ENCODE results near the gene SLC12A9.
"Not testable (repeated sequence)": the region's sequence is repeated elsewhere in the genome, so short reads cannot be mapped to it uniquely, and the experiment has no call there.

Gene SLC12A9, protein sequence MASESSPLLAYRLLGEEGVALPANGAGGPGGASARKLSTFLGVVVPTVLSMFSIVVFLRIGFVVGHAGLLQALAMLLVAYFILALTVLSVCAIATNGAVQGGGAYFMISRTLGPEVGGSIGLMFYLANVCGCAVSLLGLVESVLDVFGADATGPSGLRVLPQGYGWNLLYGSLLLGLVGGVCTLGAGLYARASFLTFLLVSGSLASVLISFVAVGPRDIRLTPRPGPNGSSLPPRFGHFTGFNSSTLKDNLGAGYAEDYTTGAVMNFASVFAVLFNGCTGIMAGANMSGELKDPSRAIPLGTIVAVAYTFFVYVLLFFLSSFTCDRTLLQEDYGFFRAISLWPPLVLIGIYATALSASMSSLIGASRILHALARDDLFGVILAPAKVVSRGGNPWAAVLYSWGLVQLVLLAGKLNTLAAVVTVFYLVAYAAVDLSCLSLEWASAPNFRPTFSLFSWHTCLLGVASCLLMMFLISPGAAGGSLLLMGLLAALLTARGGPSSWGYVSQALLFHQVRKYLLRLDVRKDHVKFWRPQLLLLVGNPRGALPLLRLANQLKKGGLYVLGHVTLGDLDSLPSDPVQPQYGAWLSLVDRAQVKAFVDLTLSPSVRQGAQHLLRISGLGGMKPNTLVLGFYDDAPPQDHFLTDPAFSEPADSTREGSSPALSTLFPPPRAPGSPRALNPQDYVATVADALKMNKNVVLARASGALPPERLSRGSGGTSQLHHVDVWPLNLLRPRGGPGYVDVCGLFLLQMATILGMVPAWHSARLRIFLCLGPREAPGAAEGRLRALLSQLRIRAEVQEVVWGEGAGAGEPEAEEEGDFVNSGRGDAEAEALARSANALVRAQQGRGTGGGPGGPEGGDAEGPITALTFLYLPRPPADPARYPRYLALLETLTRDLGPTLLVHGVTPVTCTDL

DNA sequence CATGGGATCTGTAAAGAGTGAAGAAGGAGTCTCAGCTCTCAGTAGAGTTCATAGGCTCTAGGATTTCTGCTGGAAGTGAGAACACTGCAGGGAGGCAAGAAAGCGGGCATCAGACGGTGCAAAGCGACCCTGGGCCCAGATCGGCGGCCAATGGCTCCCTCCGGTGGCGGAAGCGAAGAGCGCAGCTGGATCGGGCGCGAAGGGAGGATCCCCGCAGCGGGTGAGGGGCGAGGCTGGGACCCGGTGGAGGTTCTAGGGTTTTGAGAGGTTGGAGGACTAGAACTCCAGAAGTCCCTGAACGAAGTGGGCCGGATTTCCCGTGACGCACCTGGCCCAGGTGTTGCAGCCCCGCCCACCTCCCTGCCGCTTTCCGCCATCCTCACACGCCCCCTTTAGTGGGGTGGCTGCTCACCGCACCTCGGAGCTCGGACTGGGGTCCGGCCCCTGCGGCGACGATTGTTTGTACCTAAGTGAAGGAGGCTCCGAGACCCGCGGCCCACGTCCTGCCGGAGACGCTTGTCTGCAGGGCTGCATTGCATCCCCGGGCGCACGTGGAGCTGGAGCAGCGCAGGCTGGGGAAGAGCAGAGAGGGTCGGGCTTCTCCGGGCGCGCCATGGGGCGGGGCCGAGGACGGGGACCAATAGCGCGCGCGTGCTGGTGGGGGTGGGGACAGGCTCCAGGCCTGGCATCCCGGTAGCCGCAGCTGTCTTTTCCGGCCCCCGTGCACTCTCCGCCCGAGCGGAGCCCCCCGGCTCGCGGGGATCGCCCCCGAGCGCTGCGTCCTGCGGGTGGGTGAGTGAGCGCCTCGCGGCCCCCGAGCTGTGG lies at the start of gene SLC12A9:
Gene SLC12A9, plus strand, starts transcription at position 666 of the 825 bp plus-strand sequence. CDS start 1,485 bp downstream, outside the sequence.
- peak; percentile 98 for DNase-seq (ENCODE audit: low spot score)

DNA sequence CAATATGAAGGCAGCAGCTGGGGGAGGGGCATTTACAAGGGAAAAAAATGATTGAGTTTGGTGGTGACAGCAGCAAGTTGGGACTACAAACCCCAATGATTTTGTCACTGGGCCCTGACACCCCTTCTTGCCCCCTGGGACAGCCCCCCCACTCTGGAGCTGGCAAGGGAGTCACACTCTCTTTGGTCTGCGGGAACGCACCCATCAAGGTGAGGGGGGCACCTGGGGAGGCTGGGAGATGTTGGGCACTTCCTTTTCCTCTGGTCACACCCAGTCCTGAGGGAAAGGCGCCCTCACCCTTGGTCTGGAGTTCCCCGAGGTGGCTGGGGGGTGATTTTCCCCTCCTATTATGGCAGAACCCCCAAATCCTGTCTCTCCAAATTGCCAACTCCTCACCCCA lies 49.6 kb upstream of the SLC12A9 start:
- DNase-seq (ENCODE audit: low spot score): no peak

DNA sequence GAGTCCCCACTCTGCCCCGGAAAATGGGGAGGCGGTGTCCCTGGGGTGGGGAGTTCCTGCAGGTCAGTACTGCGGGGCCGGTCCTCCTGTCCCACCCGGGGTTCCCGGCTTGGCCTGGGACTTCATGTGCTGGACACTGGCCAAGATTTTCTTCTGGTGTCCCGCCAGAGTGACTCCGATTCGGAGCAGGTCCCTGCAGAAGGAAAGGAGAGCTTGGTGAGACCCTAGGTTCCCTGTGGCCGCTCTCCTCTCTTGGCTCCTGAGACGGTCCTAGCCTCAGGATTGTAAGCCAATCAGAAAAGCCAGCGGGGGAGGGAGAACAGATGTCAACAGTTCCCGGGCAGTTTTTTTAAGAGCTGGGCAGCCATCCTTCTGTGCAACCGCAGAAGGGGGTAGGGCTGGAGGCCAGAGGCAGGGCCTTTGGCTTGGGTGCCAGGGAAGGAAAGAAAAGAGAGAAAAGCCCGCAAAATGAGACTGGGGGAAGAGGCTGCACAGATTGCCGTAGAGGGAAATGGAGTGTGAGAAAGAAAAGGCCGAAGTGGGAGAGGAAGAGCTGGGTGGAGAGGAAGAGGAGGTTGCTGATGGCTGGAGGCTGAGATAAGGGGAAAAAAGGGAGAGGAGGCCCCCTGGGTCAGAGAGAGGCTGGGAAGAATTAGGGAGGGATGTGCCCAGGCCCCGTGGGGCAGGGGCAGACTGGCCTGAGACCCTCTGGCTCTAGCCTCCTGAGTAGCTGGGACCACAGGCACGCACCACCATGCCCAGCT lies 48.9 kb upstream of the SLC12A9 start:
- peak; percentile 94 for DNase-seq (ENCODE audit: low spot score)

DNA sequence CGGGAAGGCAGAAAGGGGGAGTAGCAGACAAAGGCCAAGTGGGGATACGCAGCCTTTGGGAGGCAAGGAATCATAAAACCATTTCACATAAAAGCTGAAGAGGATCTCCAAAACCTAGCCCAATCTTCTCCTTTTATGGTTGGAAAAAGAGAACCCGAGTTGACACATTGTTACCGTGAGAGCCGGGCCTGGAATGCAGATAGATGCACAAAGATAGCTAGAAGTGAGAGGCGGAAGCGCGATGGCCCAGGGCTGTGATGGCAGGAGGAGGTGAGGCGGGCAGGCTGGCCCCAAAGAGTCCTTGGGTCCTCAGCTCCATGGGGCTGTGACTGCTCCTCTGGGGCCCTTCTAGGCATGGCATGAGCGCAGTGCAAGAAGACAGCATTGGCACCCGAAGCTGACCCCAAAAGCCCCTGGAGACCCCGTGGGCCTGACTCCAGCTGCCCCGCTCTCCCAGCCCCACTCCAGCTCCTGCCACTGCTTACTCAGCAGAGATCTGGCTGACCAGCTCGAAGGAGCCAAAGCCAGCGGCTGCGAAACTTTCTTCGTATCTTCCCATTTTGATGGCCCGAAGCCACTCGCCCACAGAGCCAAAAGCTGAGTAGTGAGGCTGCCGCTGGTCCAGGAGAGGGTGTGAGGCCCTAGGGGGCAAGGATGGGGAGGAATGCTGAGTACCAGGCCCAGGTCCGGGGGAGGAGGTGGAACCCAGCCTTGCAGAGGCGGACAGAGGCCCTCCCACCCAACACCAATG lies 47.7 kb upstream of the SLC12A9 start:
- DNase-seq (ENCODE audit: low spot score): no peak

DNA sequence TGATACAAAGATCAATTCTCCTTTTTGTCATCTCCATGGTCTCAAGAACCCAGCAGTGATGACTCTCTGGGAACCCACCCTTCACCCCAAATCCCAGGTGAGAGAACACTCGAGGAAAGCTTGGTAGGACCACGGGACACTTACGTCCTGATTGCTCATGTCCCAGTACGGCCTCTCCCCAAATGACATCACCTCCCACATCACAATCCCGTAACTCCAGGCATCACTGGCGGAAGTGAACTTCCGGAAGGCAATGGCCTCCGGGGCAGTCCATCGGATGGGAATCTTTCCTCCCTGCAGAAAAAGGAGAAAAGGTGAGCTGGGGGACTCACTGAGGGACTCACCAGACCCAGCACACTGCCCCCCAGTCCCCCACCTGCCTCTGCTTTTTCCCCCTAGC lies 46.2 kb upstream of the SLC12A9 start:
- DNase-seq (ENCODE audit: low spot score): no peak

DNA sequence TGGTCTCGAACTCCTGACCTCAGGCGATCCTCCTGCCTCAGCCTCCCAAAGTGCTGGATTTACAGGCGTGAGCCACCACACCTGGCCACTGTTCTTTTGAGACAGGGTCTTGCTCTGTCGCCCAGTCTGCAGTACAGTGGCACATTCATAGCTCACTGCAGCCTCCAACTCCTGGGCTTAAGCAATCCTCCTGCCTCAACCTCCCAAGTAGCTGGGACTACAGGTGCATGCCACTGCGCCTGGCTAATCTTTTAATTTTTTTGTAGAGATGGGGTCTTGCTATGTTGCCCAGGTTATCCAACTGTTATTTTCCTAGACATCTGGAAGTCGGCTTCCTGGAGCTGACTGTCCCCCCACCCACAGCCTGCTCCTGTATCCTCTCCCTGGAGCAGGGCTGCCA lies 45.6 kb upstream of the SLC12A9 start:
- DNase-seq (ENCODE audit: low spot score): not testable (repeated sequence)

DNA sequence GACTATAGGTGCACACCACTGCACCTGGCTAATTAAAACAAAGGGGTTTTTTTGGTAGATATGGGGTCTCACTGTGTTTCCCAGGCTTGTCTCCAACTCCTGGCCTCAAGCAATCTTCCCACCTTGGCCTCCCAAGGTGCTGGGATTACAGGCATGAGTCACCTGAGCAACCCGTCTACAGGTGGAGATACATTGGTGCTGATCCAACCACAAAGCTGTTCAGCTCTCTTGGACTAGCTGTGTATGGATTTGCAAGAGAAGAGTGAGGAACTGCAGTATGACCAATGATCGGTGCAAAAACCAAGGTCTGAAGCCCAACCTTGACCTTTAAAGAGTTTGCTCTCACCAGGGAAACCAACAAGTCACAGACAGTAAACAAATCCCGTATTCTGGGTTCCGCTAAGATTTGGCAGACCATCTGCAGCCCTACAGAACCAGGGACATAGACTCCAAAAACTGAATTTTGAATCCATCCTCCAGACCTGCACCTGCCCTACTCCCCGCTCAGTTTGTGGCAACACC lies 44.1 kb upstream of the SLC12A9 start:
- no peak for DNase-seq (ENCODE audit: low spot score)

DNA sequence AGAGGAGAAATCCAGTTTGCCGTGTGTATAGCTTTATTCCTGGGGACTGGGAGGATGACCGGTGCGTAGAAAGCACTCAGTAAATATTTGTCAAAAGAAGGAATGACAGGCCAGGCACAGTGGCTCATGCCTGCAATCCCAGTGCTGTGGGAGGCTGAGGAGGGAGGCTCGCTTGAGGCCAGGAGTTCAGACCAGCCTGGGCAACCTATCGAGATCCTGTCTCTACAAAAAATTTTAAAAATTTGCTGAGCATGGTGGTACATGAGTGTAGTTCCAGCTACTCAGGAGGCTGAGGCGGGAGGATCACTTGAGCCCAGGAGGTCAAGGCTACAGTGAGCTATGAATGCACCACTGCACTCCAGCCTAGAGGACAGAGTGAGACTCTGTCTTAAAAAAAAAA lies 41.0 kb upstream of the SLC12A9 start:
- no peak for DNase-seq (ENCODE audit: low spot score)

DNA sequence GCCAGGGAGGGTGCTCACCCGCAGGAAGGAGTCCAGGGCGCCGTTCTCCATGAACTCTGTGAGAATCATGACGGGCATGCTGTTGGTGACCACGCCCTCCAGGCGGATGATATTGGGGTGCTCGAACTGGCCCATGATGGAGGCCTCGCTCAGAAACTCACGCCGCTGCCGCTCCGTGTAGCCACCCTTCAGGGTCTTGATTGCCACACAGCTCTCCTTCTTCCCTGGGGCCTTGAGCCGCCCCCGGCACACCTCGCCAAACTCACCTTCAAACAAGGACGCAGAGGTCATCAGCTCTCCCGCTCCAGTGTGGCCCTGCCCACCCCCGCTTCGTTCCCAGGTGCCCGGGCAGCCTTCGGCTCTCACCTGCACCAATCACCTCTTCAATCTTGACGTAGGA lies 39.8 kb upstream of the SLC12A9 start:
- no peak for DNase-seq (ENCODE audit: low spot score)

DNA sequence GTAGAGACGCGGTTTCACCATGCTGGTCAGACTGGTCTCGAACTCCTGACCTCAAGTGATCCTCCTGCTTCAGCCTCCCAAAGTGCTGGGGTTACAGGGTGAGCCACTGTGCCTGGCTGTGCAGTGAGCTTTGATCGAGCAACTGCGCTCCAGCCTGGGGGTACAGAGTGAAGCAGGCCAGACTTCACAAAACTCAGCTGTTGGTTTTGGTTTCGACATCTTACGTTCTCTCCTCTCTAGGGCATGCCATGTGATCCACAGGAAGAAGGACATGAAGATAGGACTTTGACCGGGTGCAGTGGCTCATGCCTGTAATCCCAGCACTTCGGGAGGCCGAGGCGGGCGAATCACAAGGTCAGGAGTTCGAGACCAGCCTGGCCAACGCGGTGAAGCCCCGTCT lies 36.0 kb upstream of the SLC12A9 start:
- DNase-seq (ENCODE audit: low spot score): not testable (repeated sequence)

DNA sequence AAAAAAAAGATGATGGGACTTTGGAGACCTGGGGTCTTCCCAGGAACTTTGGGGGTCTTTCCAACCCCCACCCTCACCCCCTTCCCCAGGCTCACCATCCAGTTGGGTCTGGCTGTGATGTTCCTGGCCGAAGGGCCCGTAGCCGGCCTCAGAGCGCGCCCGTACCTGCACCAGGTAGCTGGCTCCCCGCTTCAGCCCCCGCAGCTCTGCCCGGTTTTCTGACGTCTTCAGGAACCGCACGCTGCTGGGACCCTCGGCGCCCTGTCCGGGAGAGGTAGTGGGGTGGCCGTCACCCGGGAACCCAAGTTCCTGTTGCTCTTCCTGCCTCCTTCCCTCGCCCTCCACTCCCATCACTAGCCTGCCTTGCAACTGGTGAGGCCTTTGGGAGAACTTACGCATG lies 35.4 kb upstream of the SLC12A9 start:
- DNase-seq (ENCODE audit: low spot score): no peak

DNA sequence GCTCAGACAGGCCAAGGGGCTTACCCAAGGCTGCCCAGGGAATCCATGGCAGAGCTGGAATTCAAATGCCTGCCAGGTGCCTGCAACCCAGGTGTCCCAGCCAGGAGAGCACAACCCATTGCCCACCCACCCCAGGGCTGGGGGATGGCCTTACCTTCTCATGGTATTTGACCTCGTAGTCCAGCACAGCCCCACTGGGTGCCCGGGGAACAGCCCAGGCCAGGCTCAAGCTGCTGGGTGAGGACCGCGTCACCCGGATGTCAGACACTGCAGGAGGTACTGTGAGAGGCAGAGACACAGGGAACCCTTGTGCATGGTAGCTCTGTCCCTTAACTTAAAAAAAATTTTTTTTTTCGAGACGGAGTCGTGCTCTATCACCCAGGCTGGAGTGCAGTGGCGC lies 34.1 kb upstream of the SLC12A9 start:
- no peak for DNase-seq (ENCODE audit: low spot score)

DNA sequence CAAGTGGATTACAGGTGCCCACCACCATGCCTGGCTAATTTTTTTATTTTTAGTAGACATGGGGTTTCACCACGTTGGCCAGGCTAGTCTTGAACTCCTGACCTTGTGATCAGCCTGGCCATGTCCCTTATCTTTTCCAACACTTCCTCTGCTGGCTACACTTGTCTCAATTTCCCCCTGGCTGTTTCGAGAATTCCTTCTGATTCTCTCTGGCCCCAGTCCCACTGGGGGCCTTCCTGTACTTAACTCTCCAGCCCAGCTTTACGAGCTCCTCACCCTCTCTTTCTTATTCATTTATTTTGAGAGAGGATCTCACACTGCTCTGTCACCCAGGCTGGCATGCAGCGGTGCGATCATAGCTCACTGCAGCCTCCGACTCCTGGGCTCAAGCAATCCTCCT lies 33.7 kb upstream of the SLC12A9 start:
- no peak for DNase-seq (ENCODE audit: low spot score)

DNA sequence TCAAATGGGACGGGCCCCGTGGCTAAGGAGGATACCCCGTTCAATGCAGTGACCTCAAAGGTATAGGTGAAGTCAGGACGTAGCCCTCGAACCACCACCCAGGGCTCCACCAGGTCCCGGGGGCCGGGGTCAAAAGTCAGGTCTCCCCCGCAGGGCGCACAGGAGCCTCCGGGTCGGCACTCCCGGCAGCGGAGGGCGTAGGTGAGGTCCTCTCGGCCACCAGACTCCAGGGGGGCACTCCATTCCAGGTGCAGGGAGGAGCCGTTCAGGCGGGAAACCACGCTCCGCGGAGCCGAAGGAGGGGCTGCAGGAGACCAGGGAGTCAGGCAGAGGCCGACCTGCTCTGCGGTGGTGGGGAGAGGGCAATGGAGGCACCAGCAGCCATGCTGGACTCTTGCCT lies 32.9 kb upstream of the SLC12A9 start:
- DNase-seq (ENCODE audit: low spot score): no peak

DNA sequence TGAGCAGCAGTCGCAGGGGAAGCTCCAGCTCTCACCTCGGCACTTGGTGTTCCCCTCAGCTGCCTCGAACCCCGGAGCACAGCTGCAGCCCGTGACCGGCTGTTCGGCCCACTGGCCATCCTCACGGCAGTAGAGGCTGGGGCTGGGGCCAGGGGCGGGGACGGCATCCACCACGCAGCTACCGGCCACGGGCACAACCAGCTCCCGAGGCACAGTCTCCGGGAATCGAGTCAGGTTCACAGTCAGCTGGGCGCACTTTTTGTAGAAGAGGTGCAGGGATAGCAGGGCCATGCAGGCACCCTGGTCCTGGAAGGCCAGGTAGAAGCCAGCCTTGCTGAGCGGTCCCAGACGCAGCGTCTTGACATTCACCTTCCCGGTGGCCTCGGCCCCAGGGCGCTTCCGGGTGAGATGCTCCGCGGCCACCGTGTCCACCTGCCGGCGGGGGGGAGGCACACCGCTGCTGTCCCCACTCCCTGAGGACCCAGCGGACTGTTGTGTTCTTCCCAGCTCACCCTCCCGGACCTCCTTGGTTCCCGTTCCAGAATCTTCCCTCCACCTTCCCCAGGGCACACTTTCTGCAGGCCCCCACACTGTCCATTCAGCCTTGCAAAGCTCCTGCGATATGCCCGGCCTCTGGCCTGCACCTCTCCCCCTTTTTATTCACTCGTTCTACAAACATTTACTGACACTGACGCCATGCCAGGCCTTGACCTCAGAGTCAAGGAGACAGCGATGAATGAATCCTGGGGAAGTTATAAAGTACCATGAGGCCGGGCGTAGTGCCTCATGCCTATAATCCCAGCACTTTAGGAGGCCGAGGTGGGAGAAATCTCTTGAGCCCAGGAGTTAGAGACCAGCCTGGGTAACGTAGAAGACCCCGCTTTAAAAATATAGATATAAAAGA lies 30.0 kb upstream of the SLC12A9 start:
- DNase-seq (ENCODE audit: low spot score): peak; percentile 2

DNA sequence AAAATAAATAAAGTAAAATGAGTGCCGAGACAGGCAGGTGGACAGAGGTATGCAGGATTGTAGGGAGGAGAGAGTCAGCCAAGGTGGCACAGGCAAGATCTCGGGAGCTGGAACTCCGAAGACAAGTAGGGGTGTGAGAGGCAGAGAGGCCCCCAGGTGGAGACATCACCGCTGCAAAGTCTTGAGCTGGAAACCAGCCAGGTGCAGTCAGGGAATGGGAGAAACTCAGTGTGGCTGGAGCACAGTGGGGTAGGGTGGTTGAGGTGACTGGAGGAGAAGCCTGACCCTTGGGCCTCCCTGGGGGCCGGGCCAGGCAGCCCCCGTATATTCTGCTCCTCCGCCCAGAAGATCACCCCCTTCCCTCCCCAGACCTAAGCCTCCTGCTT lies 29.4 kb upstream of the SLC12A9 start:
- no peak for DNase-seq (ENCODE audit: low spot score)

DNA sequence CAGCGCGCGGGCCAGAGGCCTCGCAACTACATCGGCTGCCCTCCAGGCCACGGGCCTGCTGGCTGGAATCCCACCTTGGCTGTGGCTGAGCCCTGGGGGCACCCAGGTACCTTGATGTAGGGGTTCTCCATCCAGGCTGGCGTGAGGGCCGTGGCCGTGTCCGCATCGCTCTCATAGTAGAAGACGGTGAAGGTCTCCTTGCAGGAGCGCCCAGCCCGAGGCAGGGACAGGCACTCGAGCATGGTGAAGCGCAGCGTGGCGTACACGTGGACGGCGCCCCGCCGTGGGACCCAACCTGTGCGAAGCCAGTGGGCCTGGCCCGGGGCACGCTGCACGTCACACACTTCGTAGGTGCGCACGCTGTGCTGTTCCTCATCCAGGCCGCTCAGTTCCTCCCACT lies 29.0 kb upstream of the SLC12A9 start:
- DNase-seq (ENCODE audit: low spot score): no peak

DNA sequence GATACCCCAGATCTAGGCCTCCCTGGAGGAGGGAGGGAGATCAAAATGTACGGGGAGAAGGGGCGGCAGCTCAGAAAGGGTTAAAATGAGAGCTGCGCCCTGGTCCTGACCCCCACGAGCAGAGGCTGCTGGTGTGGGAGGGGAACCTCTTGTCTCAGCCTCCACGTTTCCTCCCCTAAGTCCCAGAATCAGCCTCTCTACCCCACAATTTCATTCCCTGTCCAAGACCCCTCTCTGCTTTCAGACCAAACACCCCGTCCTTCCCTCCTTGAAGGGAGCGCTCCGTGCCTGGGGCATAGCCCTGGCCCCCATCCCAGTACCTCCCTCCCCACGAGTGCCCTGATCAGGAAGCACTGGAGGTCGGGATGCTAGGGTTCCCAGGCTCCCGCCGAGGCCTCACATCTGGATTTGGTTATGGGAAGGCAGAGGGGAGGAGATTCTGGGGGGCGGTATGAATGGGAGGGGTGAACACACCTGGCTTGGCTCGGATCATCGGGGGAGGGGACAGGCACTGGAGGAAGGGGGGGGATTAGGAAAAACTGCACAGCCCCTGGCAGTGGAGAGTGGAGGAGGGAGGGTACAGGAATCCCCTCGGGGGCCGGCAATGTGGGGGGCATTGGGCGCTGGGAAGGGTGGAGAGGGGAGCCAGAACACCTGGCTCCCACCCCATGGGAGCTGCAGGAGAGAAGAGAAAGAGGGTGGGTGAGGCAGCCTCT lies 27.9 kb upstream of the SLC12A9 start:
- peak; percentile 12 for DNase-seq (ENCODE audit: low spot score)

DNA sequence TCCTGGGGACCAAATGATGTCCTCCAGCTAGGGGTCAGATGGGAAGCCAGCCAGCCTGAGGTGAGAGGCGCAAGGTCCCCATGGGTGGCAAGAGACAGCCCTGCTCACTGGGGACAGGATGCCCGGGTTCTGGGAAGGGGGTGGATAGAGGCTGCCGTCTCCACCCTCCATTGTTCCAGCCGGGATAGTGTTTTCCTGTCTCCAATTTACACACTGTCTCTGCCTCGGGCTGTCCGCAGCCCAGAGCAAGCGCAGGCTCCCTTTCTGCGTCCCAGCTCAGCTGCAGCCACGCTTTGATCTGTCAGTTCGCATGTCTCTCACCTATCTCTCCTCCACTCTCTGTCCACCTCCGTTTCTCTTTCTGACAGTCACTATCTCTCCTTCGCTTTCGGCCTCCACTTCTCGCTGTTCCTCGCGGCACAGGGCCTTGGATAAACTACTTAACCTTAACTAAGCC lies 27.3 kb upstream of the SLC12A9 start:
- DNase-seq (ENCODE audit: low spot score): peak; percentile 22
